Activated CD4-positive, alpha-beta memory T cell treated with anti-CD3 and anti-CD28 coated beads, Interleukin-2, amount 10 ng/mL, durations not matched to agents 7 days and 5 days (primary cell): ENCODE data around the gene PHF21A. TPM values are rescaled to one million over a fixed set of nuclear protein-coding genes. Genes with fewer than 3 reads are reported as not detected.
A peak's percentile ranks its signal among the peaks of the same experiment; 100 is the strongest.
"Not testable (repeated sequence)": the region's sequence is repeated elsewhere in the genome, so short reads cannot be mapped to it uniquely, and the experiment has no call there.

ENCODE experiments used
- CTCF ChIA-PET: fragments of 350-600 bp; sonication (Branson Sonifier 250); formaldehyde crosslinking; loops from one replicate; lab custom pipeline; 2021; ENCODE audit warnings: antibody characterized with exemption, inconsistent platforms; lab: Charles Lee
- POLR2A ChIA-PET: fragments of 350-600 bp; sonication (Branson Sonifier 250); formaldehyde crosslinking; loops from one replicate; lab custom pipeline; 2021; ENCODE audit warnings: antibody characterized with exemption; lab: Charles Lee
- DNase-seq: peaks from one replicate; pipeline ENCODE4 v3.0.0-alpha.2; 2020
- H3K27ac Mint-ChIP-seq: one replicate; pipeline ENCODE4 v1.8.0; 2021; ENCODE audit warnings: mild to moderate bottlenecking, mixed read lengths
- H3K27me3 Mint-ChIP-seq: one replicate; pipeline ENCODE4 v1.8.0; 2021; ENCODE audit warnings: mixed read lengths
- H3K36me3 Mint-ChIP-seq: one replicate; pipeline ENCODE4 v1.8.0; 2021; ENCODE audit warnings: low read depth, mixed read lengths
- H3K4me1 Mint-ChIP-seq: one replicate; pipeline ENCODE4 v1.8.0; 2021; ENCODE audit warnings: mixed read lengths
- H3K4me3 Mint-ChIP-seq: one replicate; pipeline ENCODE4 v1.8.0; 2021; ENCODE audit warnings: mild to moderate bottlenecking, mixed read lengths
- H3K9me3 Mint-ChIP-seq: one replicate; pipeline ENCODE4 v1.8.0; 2021; ENCODE audit warnings: mixed read lengths
- total RNA-seq, 2 experiments: library from RNA; stranded (reverse); gene quantifications; one replicate each; pipeline ENCODE4 v1.2.3, GENCODE V29; 2021

Gene PHF21A
- total RNA-seq, 2 experiments from 2014 or later: 52.6 to 56.9 TPM

DNA sequence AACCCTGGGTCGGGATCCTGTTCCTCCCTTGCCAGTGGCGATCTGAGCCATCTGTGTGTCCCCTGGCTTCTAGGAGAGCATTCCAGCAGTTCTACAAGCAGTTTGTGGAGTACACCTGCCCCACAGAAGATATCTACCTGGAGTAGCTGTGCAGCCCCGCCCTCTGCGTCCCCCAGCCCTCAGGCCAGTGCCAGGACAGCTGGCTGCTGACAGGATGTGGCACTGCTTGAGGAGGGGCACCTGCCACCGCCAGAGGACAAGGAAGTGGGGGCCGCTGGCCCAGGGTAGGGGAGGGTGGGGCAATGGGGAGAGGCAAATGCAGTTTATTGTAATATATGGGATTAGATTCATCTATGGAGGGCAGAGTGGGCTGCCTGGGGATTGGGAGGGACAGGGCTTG is 215.7 kb downstream of the PHF21A start:
- DNase-seq, H3K9me3 Mint-ChIP-seq, H3K36me3 Mint-ChIP-seq, H3K4me3 Mint-ChIP-seq, CTCF ChIA-PET, H3K4me1 Mint-ChIP-seq, H3K27ac Mint-ChIP-seq: not testable (repeated sequence)
- peaks cover 13% of the 10 kb centered on the region for H3K27me3 Mint-ChIP-seq
- POLR2A ChIA-PET: interaction anchor here (0.9 to 3.3 kb wide), 2 partner anchors 10 to 12 kb away, joined by 3 to 13 read pairs; partner anchors contain the start of gene PEX16

GRCh38 chr11:45905095-45905494 is 216.2 kb downstream of the PHF21A start:
- no peak for DNase-seq
- no peak overlapping the region for H3K27ac Mint-ChIP-seq
- H3K36me3 Mint-ChIP-seq: no peaks in the 10 kb centered on the region
- H3K27me3 Mint-ChIP-seq: peaks cover 16% of the 10 kb centered on the region
- H3K9me3 Mint-ChIP-seq: no peaks in the 10 kb centered on the region
- H3K4me3 Mint-ChIP-seq: no peak overlapping the region
- peaks cover 9% of the 10 kb centered on the region for H3K4me1 Mint-ChIP-seq
- POLR2A ChIA-PET: interaction anchor here (0.9 to 3.3 kb wide), 2 partner anchors 9 to 13 kb away, joined by 3 to 13 read pairs; partner anchors contain the start of gene PEX16
- CTCF ChIA-PET: no interaction called here

- ChIA-PET CTCF (no interaction called here), POLR2A (interaction anchor here (3.3 kb wide), 1 partner anchor 13 kb away, joined by 13 read pairs; the partner anchor contains the start of gene PEX16)
- Mint-ChIP-seq H3K27ac (no peak overlapping the region), H3K36me3 (no peaks in the 10 kb centered on the region), H3K4me1 (peaks cover 10% of the 10 kb centered on the region), H3K4me3 (no peak overlapping the region), H3K9me3 (no peaks in the 10 kb centered on the region), H3K27me3 (peaks cover 16% of the 10 kb centered on the region)
- DNase-seq: no peak
These were observed 216.8 kb downstream of the PHF21A start for GRCh38 chr11:45904309-45904915.

- H3K4me3 Mint-ChIP-seq: no peak overlapping the region
- POLR2A ChIA-PET: interaction anchor here (1.9 kb wide), 1 partner anchor 14 kb away, joined by 11 read pairs; the partner anchor contains the start of gene PEX16
These were observed 218.5 kb downstream of the PHF21A start for GRCh38 chr11:45902452-45903380.

DNA sequence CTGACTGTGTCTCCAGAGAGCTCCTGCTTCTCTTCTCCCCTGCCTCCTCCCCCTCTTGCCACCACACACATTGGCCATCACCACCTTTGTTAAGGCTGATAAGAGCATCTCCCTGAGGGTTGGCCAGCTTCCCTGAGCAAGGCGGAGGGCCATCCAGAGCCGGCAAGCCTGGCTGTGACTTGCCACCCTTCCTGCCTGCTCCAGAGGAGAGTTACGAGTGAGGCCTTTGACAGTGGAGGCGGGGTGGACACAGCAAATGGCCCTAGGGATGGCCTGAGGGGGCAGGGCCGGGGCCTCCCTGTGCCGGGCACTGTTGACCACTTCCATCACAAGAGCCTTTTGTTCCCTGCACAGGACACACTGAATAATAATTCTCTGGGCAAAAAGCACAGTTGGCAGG is 219.6 kb downstream of the PHF21A start:
- POLR2A ChIA-PET: interaction anchor here (1.9 kb wide), 1 partner anchor 15 kb away, joined by 11 read pairs; the partner anchor contains the start of gene PEX16

More at GRCh38 chr11:45902452-45903380, 218.5 kb downstream of the PHF21A start:
- Mint-ChIP-seq H3K4me1 (peaks cover 15% of the 10 kb centered on the region), H3K36me3 (no peaks in the 10 kb centered on the region), H3K27me3 (peaks cover 26% of the 10 kb centered on the region), H3K9me3 (no peaks in the 10 kb centered on the region), H3K27ac (no peak overlapping the region)
- DNase-seq: no peak
- CTCF ChIA-PET: no interaction called here

GRCh38 chr11:45900916-45901617 is 220.2 kb downstream of the PHF21A start:
- DNase-seq: no peak
- Mint-ChIP-seq H3K27ac (no peak overlapping the region), H3K9me3 (no peaks in the 10 kb centered on the region), H3K27me3 (peaks cover 27% of the 10 kb centered on the region), H3K4me3 (peak overlapping the region; percentile 48), H3K4me1 (peaks cover 12% of the 10 kb centered on the region), H3K36me3 (no peaks in the 10 kb centered on the region)
- POLR2A ChIA-PET: interaction anchor here (1.9 kb wide), 1 partner anchor 16 kb away, joined by 11 read pairs; the partner anchor contains the start of gene PEX16
- CTCF ChIA-PET: no interaction called here

More for the DNA sequence above, 219.6 kb downstream of the PHF21A start:
- no peaks in the 10 kb centered on the region for H3K36me3 Mint-ChIP-seq
- no peak for DNase-seq
- no peak overlapping the region for H3K4me3 Mint-ChIP-seq
- CTCF ChIA-PET: no interaction called here
- peaks cover 27% of the 10 kb centered on the region for H3K27me3 Mint-ChIP-seq
- no peak overlapping the region for H3K27ac Mint-ChIP-seq
- peaks cover 15% of the 10 kb centered on the region for H3K4me1 Mint-ChIP-seq
- H3K9me3 Mint-ChIP-seq: no peaks in the 10 kb centered on the region

DNA sequence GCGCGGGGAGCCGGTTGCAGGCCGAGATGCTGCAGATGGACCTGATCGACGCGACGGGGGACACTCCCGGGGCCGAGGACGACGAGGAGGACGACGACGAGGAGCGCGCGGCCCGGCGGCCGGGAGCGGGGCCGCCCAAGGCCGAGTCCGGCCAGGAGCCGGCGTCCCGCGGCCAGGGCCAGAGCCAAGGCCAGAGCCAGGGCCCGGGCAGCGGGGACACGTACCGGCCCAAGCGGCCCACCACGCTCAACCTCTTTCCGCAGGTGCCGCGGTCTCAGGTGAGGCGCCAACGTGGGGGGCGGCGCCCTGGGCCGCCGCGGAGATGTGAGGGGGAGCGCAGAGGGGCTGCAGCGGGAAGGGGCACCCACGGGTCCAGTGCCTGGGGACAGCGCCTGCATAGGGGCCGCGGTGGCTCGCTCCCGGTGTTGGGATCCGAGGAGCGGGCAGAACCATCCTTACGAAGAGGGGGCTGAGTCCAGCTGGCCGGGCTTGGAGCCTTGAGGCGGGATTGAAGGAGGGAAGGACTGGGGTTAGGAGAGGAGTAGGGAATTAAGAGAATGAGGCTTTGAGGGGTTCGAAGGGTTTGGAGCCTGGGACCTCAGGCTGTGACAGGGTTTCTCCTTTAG is 221.0 kb downstream of the PHF21A start:
- H3K4me1 Mint-ChIP-seq, CTCF ChIA-PET, H3K36me3 Mint-ChIP-seq, H3K9me3 Mint-ChIP-seq, DNase-seq, H3K27ac Mint-ChIP-seq: not testable (repeated sequence)
- Mint-ChIP-seq H3K27me3 (peaks cover 27% of the 10 kb centered on the region), H3K4me3 (peak overlapping the region; percentile 48)
- POLR2A ChIA-PET: interaction anchor here (1.9 kb wide), 1 partner anchor 17 kb away, joined by 11 read pairs; the partner anchor contains the start of gene PEX16

GRCh38 chr11:45899448-45900174 is 221.6 kb downstream of the PHF21A start:
- ChIA-PET CTCF (interaction anchor here (0.8 to 1.2 kb wide), 4 partner anchors 17 to 107 kb away, joined by 3 to 4 read pairs (median 3); partner anchors contain the start of gene PEX16), POLR2A (interaction anchor here (1.2 to 1.5 kb wide), 2 partner anchors 15 to 95 kb away, joined by 3 to 6 read pairs; partner anchors contain the start of gene SLC35C1)
- peaks cover 9% of the 10 kb centered on the region for H3K4me1 Mint-ChIP-seq
- DNase-seq: peak; percentile 70
- H3K27ac Mint-ChIP-seq: no peak overlapping the region
- H3K4me3 Mint-ChIP-seq: peak overlapping the region; percentile 35
- no peaks in the 10 kb centered on the region for H3K9me3 Mint-ChIP-seq
- H3K36me3 Mint-ChIP-seq: no peaks in the 10 kb centered on the region
- H3K27me3 Mint-ChIP-seq: peaks cover 27% of the 10 kb centered on the region

- DNase-seq: no peak
- Mint-ChIP-seq H3K27ac (no peak overlapping the region), H3K4me3 (peak overlapping the region; percentile 35), H3K9me3 (no peaks in the 10 kb centered on the region), H3K27me3 (peaks cover 27% of the 10 kb centered on the region), H3K4me1 (peaks cover 9% of the 10 kb centered on the region), H3K36me3 (no peaks in the 10 kb centered on the region)
- ChIA-PET CTCF (interaction anchor here (0.8 to 1.2 kb wide), 4 partner anchors 18 to 107 kb away, joined by 3 to 4 read pairs (median 3); partner anchors contain the start of gene PEX16), POLR2A (interaction anchor here (1.2 to 1.5 kb wide), 3 partner anchors 11 to 95 kb away, joined by 3 to 6 read pairs (median 4); partner anchors contain the start of gene SLC35C1)
These were observed 222.2 kb downstream of the PHF21A start for GRCh38 chr11:45899086-45899447.

DNA sequence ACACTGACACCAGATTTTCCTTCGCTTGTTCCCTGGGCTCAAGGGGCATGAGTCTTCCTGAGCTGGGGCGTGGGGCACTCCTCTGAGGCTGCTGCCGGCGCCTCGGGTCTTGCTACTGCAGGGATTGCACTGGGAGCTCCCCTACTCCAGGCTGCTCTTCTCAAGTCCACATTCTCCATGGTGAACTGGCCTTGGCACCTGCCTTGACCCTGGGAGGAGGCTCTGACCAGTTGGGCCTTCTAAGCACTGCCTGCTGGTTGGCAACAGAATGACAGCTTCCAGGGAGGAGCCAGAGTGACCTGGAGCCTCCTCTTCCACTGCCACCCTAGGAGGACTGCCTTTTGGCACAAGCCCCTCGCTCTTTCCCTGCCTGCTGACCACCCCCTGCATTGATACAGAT is 223.7 kb downstream of the PHF21A start:
- H3K36me3 Mint-ChIP-seq: no peaks in the 10 kb centered on the region
- DNase-seq: no peak
- H3K9me3 Mint-ChIP-seq: no peaks in the 10 kb centered on the region
- H3K4me3 Mint-ChIP-seq: no peak overlapping the region
- peaks cover 9% of the 10 kb centered on the region for H3K4me1 Mint-ChIP-seq
- CTCF ChIA-PET: interaction anchor here (1.0 to 1.6 kb wide), 2 partner anchors 9 to 106 kb away, joined by 3 read pairs; no protein-coding TSS in a partner anchor
- peaks cover 27% of the 10 kb centered on the region for H3K27me3 Mint-ChIP-seq
- POLR2A ChIA-PET: no interaction called here
- H3K27ac Mint-ChIP-seq: no peak overlapping the region

DNA sequence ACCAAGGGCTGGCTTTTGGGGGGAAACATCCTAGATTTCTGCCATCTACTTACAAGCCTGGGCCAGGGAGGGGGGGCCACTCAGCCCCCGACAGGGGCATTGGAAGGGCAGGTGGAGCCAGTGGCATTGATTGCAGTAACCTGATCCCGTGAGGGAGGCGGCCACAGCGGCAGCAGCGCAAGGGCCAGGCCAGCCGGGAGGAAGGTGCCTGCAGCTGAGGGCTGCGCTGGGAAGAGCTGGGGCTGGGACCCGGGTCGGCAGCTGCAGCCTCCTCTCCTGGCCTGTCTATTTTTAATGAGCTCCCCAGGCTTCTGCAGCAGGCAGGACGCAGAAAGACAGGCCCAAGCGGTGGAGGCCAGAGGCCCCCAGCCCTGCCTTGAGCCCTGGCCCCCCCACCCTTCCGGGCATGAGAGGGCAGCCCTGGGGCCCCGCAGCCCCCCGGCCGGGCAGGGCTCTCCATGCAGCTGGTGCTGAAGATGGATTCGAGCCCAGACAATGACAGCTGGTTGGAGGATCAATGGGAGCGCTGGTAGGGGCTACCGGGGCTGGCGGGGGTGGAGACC is 224.8 kb downstream of the PHF21A start:
- no peak for DNase-seq
- peaks cover 9% of the 10 kb centered on the region for H3K4me1 Mint-ChIP-seq
- H3K27ac Mint-ChIP-seq: no peak overlapping the region
- H3K4me3 Mint-ChIP-seq: no peak overlapping the region
- ChIA-PET POLR2A (interaction anchor here (0.9 to 1.2 kb wide), 2 partner anchors 9 to 21 kb away, joined by 3 read pairs; partner anchors contain the start of gene PEX16), CTCF (interaction anchor here (1.6 kb wide), 1 partner anchor 107 kb away, joined by 3 read pairs; no protein-coding TSS in a partner anchor)
- H3K9me3 Mint-ChIP-seq: no peaks in the 10 kb centered on the region
- no peaks in the 10 kb centered on the region for H3K36me3 Mint-ChIP-seq
- peaks cover 22% of the 10 kb centered on the region for H3K27me3 Mint-ChIP-seq
